ENCODE data around the gene C20orf173.

DNA sequence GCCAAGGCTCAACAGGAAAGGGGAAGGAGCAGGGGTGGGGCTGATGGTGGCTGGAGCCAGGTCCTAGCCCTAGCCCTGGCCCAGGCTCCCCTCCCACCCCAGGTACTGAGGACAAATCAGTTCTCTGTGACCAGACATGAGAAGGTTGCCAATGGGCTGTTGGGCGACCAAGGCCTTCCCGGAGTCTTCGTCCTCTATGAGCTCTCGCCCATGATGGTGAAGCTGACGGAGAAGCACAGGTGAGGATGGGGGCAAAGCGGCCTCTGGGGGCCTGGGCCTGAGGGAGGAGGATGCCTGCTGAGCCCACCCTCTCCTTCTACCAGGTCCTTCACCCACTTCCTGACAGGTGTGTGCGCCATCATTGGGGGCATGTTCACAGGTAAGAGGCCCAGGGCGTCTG lies 27.4 kb upstream of the C20orf173 start:
- TF ChIP-seq GATA2 (IDR thresholded peaks at IDR 0.05; ENCODE audit: low read depth, low read length) (no peak), GATA3 (IDR thresholded peaks at IDR 0.05; ENCODE audit: low read depth, low read length) (no peak)
